SK-N-SH treated with all-trans-retinoic acid at 6 μM for 48 hours (cell line): ENCODE results near the gene SEC22C.

Experiments
- OSR1 ChIP-seq: fragments of 250-450 bp; sonication (Bioruptor Pico); IDR thresholded peaks from 2 replicates; pipeline ENCODE4 v1.8.0; 2022; ENCODE audit warnings: moderate library complexity, mild to moderate bottlenecking, inconsistent platforms
- PATZ1 ChIP-seq: fragments of 250-450 bp; sonication (Bioruptor Pico); IDR thresholded peaks from 2 replicates; pipeline ENCODE4 v1.8.0; 2020; ENCODE audit warnings: mild to moderate bottlenecking, moderate library complexity, borderline replicate concordance

DNA sequence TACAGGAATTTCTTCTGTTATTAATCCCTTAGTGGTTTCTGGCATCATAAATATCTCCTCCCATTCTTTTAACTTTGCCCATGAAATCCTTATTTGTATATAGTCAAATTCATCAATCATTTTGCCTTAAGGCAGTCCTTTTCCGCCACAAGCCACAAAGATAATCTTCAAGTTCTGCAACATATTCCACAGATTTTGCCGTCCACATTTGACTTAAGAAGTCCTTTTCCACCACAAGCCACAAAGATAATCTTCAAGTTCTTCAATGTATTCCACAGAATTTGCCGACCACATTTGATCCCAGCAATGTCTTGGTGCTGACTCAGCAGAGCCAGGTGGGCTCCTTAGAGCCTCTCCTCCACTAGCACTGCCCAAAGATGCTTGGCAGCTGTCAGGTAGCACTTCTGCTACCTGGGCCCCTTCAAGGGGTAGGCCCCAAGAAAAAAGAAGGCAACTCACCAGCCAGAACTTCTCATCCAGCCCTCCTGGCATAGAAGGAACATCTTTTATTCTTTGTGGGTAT is 35.0 kb downstream of the SEC22C start:
- TF ChIP-seq OSR1: no peak
- no peak for TF ChIP-seq PATZ1 (CRISPR knock-in tag)
